ENCODE measurements around the gene PLXNA4.

DNA sequence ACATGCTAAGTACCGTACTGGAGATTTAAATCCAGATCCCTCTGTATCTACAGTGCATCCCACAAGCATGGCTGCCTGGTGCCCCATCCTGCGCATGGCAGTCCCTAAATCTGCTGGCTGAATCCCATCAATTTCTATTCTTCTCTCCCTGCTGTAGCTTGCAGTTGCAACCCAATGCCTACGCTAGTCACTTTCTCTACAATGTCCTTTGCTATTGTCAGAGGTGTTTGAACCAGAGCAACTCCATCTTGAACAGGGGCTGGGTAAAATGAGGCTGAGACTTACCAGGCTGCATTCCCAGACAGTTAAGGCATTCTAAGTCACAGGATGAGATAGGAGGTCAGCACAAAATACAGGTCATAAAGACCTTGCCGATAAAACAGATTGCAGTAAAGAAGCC lies 461.2 kb downstream of the PLXNA4 start:
- TF ChIP-seq CTCF (optimal IDR thresholded peaks at IDR 0.05 in 1 of 3, IDR thresholded peaks at IDR 0.05 in 1 of 3, conservative IDR thresholded peaks at IDR 0.05 in 1 of 3; ENCODE audit: extremely low read depth in 1 of 3, insufficient read depth in 2 of 3, low read length in 3 of 3) (no peak), EZH2 (IDR thresholded peaks at IDR 0.05; ENCODE audit: low read length) (no peak)

All from keratinocyte (primary cell).